22Rv1 (cell line): ENCODE measurements around the gene BTBD9.

Experiments
- H3K27ac ChIP-seq: fragments of 450-650 bp; 2 replicates; pipeline ENCODE4 v1.5.1; 2017
- ZFX ChIP-seq: fragments of 450-650 bp; IDR thresholded peaks from 2 replicates; pipeline ENCODE4 v1.6.1; 2017; ENCODE audit warnings: antibody characterized with exemption, borderline replicate concordance
- TF ChIP-seq, protein P1 (sequence below): fragments of 450-650 bp; IDR thresholded peaks from 2 replicates; pipeline ENCODE4 v1.5.1; 2017; ENCODE audit warnings: mild to moderate bottlenecking

Gene BTBD9

DNA sequence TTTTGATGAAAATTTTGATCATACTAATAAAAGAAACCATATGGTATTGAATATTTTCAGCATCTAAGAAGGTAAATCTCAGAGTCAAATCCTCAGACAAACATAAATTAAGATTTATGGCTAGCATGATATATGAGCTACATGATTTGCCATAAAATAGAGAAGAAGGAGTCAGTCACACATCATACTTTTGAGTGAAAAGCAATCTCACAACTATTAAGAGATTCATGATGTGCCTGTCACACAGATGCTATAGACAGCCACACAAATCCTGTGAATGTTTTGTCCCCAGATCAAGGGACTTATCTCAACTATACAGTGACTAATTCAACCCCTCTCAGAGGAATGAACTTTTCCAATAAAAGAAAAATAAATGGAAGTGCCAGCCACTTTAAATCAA, 85.7 kb downstream of the BTBD9 start:
- TF ChIP-seq, protein P1, sequence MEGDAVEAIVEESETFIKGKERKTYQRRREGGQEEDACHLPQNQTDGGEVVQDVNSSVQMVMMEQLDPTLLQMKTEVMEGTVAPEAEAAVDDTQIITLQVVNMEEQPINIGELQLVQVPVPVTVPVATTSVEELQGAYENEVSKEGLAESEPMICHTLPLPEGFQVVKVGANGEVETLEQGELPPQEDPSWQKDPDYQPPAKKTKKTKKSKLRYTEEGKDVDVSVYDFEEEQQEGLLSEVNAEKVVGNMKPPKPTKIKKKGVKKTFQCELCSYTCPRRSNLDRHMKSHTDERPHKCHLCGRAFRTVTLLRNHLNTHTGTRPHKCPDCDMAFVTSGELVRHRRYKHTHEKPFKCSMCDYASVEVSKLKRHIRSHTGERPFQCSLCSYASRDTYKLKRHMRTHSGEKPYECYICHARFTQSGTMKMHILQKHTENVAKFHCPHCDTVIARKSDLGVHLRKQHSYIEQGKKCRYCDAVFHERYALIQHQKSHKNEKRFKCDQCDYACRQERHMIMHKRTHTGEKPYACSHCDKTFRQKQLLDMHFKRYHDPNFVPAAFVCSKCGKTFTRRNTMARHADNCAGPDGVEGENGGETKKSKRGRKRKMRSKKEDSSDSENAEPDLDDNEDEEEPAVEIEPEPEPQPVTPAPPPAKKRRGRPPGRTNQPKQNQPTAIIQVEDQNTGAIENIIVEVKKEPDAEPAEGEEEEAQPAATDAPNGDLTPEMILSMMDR: no peak
- no peak overlapping the region for H3K27ac ChIP-seq

DNA sequence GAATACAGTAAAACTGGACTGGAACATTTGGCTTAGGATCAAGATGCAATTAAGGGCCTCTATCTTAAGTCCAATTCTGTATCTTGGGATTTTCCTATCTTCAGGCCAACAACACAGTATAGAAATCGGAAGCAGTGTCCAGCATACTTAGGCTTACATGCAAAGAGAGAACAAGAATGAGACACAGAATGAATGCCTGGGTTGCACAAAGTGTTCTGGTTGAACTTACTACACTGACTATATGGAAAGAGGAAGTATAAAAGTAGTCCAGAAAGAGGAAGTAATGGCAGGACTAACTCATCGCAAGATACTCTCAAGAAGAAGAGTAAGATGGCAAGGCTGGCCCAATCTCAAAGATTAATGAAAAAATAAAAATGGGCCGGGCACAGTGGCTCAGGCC, 87.6 kb downstream of the BTBD9 start:
- TF ChIP-seq, protein P1: no peak
- no peak for TF ChIP-seq ZFX

DNA sequence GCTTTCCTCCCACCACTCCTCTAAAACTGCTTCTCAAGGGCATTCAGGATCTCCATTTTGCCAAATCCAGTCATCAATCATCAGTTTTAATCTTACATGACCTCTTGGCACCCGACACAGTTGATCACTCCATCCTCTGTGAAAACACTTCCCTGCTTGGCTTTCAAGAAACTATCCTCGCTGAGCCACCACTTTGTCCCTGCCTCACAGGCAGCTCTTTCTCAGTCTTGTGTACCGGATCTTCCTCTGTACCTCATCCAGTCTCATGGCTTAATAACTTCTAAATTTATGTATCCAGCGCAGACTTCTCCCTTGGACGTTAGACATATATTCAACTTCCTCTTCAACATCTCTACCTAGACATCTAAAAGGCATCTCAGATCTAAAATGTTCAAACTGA, 89.9 kb downstream of the BTBD9 start:
- no peak overlapping the region for H3K27ac ChIP-seq
- TF ChIP-seq ZFX: no peak
- TF ChIP-seq, protein P1: no peak

More for the DNA sequence above, 87.6 kb downstream of the BTBD9 start:
- no peak overlapping the region for H3K27ac ChIP-seq

DNA sequence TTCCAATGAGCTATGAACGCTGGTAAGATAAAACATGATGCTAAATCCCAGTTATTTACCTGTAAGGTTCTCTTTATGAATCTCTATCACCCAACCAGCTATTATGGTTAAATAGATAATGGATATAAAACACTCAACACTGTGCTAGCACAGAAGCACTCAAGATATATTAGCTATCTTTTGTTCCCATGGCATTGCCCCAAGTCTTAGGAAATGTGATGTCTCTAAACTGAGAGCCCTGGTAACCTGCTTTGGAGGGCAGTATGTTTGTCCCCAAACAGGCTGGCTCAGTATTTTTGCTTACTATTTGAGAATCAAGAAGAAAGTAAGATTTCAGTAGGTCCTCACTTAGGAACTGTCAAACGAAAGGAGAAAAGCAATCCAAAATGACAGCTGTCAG, 90.5 kb downstream of the BTBD9 start:
- no peak overlapping the region for H3K27ac ChIP-seq
- TF ChIP-seq ZFX: no peak
- TF ChIP-seq, protein P1: no peak

DNA sequence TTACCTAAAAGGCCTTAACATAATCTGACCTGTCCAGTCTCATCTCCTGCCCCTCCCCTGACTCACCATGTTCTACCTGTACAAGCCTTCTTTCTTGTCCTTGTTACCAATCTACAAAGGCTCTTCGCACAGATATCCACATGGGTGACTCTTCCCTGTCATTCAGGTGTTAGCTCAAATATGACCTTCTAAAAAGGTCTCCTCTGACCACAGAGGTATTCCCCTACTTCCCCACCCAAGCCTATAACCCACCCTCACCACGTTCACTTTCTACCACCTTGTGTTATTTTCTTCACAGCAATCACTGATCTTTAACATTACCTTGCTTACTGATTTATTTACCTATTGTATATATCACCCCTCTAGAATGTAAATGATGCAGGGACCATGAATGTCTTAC, 96.7 kb downstream of the BTBD9 start:
- H3K27ac ChIP-seq: no peak overlapping the region
- TF ChIP-seq, protein P1: no peak
- TF ChIP-seq ZFX: no peak

DNA sequence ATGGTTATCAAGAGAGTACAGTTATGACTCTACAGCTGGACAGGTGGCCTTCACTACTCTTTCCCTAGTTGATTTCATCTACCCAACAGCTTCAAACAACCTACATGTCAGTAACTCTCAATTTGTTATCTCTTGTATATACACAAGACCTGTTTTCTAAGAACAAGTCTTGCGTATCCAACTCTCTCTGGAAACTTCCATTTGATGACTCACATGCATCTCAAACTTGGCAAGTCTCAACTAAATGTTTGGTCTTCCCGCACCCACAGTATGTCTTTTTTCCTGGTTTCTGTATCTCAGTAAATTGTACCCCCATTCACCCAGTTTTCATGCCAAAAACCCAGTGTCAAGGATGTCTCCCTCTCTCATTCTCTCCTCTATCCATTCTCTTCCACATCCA, 97.7 kb downstream of the BTBD9 start:
- no peak for TF ChIP-seq ZFX
- TF ChIP-seq, protein P1: no peak

DNA sequence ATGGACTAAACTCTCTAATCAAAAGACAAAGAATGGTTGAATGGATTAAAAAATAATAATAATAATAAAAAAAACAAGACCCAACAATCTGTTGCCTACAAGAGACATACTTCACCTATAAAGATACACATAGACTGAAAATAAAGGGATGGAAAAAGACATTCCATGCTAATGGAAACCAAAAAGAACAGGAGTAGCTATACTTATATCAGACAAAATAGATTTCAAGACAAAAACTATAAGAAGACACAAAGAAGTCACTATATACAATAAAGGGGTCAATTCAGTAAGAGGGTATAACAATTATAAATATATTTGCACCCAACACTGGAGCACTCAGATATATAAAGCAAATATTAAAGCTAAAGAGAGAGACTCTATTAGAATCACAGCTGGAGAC, 106.7 kb downstream of the BTBD9 start:
- no peak overlapping the region for H3K27ac ChIP-seq
- TF ChIP-seq ZFX: no peak
- TF ChIP-seq, protein P1: no peak

More for the DNA sequence above, 97.7 kb downstream of the BTBD9 start:
- no peak overlapping the region for H3K27ac ChIP-seq
